ENCODE results near the gene RAB11FIP4.

DNA sequence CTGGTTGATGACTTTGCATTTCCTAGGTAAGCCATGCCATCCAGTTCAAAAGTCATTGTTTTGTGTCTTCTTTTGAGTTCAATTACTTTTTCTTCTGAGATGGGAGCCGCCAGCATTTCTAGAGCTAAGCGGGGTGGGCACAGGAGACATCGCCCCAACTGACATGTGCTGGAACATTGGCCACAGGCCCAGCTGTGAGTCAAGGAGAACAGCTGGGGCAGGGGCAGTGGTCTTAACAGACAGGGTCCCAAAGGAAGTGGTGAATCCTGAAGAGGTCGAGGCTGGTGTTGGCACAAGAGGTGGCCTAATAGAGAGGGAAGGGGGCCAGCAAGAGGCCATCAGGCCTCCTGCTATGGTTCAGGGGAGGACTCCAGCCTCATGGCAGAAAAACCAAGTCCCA lies 17.1 kb downstream of the RAB11FIP4 start:
- TF ChIP-seq, protein P1, sequence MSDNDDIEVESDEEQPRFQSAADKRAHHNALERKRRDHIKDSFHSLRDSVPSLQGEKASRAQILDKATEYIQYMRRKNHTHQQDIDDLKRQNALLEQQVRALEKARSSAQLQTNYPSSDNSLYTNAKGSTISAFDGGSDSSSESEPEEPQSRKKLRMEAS (IDR thresholded peaks at IDR 0.05) = no peak
- no peak for TF ChIP-seq CTCF (IDR thresholded peaks at IDR 0.05 in 2 of 3, conservative IDR thresholded peaks at IDR 0.05 in 1 of 3; ENCODE audit: borderline replicate concordance in 1 of 3, insufficient read depth in 1 of 3, low read depth in 2 of 3, low read length in 2 of 3)

Measured in HCT116 (cell line).